K562 (cell line): Measurements from ENCODE around the gene CCNYL1. TPM values are rescaled to one million over a fixed set of nuclear protein-coding genes. Genes with fewer than 3 reads are reported as not detected.

Source experiments
- ATAC-seq: fragments of 200-7000 bp; cut with Tn5 transposase; 3 replicates; pipeline ENCODE4 v1.9.1; 2020; ENCODE audit warnings: moderate library complexity
- BruUV-seq: library from RNA; stranded (reverse); fragments of 400-500 nt; replicated peaks from 2 replicates; lab custom pipeline; 2021; lab: Mats Ljungman, UMichigan
- CTCF ChIA-PET: fragments of 300-600 bp; formaldehyde crosslinking; extraction: SDS; loops from one replicate; lab custom pipeline; 2021; ENCODE audit warnings: low intra/inter-chr PET ratio; lab: Yijun Ruan, JAX
- POLR2A ChIA-PET: fragments of 300-600, 350-650 bp; sonication (Branson Sonifier 250); formaldehyde crosslinking; extraction: SDS; loops from one replicate; lab custom pipeline; 2021; ENCODE audit warnings: antibody characterized with exemption, inconsistent platforms; lab: Yijun Ruan, JAX
- DNase-seq, 4 experiments: peaks; one replicate each; pipeline versions ENCODE4 v3.0.0 to v3.0.0-alpha.2; 2011 to 2018; ENCODE audit warnings: low spot score in 3 of 4, mixed read lengths in 3 of 4; ENCODE audit errors: extremely low read depth in 1 of 4
- FAIRE-seq: peaks from 2 replicates; lab custom pipeline; 2011; peaks lifted over from hg19 to GRCh38; lab: Jason Lieb, UNC
- H2AFZ ChIP-seq: 2 replicates; pipeline ENCODE4 v1.6.0; 2011; ENCODE audit warnings: low read depth, low read length, control low read depth, inconsistent platforms
- H3K27ac ChIP-seq: fragments of 200-600 bp; 3 replicates; pipeline ENCODE4 v1.8.0; 2011; ENCODE audit warnings: low read depth, mild to moderate bottlenecking, control low read depth, inconsistent platforms, low read length, moderate library complexity, mixed read lengths; ENCODE audit errors: extremely low read depth
- H3K27me3 ChIP-seq, 2 experiments: fragments of 300-600 bp in 1 of 2; 2 replicates in 1 of 2; 3 replicates in 1 of 2; pipeline versions ENCODE4 v1.6.0 to v1.8.0; 2011; ENCODE audit warnings: inconsistent platforms in 2 of 2, low read length in 2 of 2, mild to moderate bottlenecking in 1 of 2, mixed read lengths in 1 of 2, moderate library complexity in 1 of 2; ENCODE audit not compliant: control insufficient read depth in 2 of 2, insufficient read depth in 2 of 2
- H3K36me3 ChIP-seq: fragments of 300-600 bp; 3 replicates; pipeline ENCODE4 v1.8.0; 2011; ENCODE audit warnings: mild to moderate bottlenecking, low read length, inconsistent platforms; ENCODE audit not compliant: control insufficient read depth, insufficient read depth
- H3K4me1 ChIP-seq, 2 experiments: fragments of 200-600 bp in 1 of 2; replicated peaks in 1 of 2; 2 replicates in 1 of 2; 3 replicates in 1 of 2; pipeline versions ENCODE4 v1.5.1 to v1.8.0; 2011; ENCODE audit warnings: inconsistent platforms in 2 of 2, low read length in 2 of 2, mild to moderate bottlenecking in 1 of 2, mixed read lengths in 1 of 2, moderate library complexity in 1 of 2; ENCODE audit not compliant: control insufficient read depth in 2 of 2, insufficient read depth in 2 of 2
- H3K4me2 ChIP-seq: 2 replicates; pipeline ENCODE4 v1.6.1; 2011; ENCODE audit warnings: low read length, control low read depth, inconsistent platforms, mixed read lengths; ENCODE audit not compliant: insufficient read depth
- H3K4me3 ChIP-seq: fragments of 200-600 bp; sonication (generic), shearing (Covaris generic); 2 replicates; pipeline ENCODE4 v1.5.1; 2016; ENCODE audit warnings: control low read depth, inconsistent platforms
- H3K79me2 ChIP-seq: fragments of 200-600 bp; 3 replicates; pipeline ENCODE4 v1.8.0; 2011; ENCODE audit warnings: low read length, inconsistent platforms; ENCODE audit not compliant: control insufficient read depth, insufficient read depth
- H3K9ac ChIP-seq, 2 experiments: 2 replicates each; pipeline versions ENCODE4 v1.6.0 to v1.6.1; 2011; ENCODE audit warnings: low read depth in 2 of 2, low read length in 2 of 2, control low read depth in 1 of 2, inconsistent platforms in 1 of 2, mild to moderate bottlenecking in 1 of 2, mixed read lengths in 1 of 2; ENCODE audit not compliant: insufficient read depth in 1 of 2
- H3K9me1 ChIP-seq: one replicate; pipeline ENCODE4 v1.6.0; 2011; ENCODE audit warnings: inconsistent platforms, mild to moderate bottlenecking, low read length, moderate library complexity; ENCODE audit not compliant: control insufficient read depth, insufficient read depth
- H3K9me3 ChIP-seq: replicated peaks from 2 replicates; pipeline ENCODE4 v1.5.1; 2011; ENCODE audit warnings: low read depth, low read length, inconsistent platforms; ENCODE audit not compliant: control insufficient read depth, insufficient read depth
- H4K20me1 ChIP-seq: replicated peaks from 2 replicates; pipeline ENCODE4 v1.6.1; 2011; ENCODE audit warnings: low read length, inconsistent platforms, mixed read lengths; ENCODE audit not compliant: control insufficient read depth, insufficient read depth
- DDX20 ChIP-seq: fragments of 450-650 bp; IDR thresholded peaks from 2 replicates; pipeline ENCODE4 v1.6.1; 2016; ENCODE audit warnings: missing genetic modification characterization, low read depth, mild to moderate bottlenecking, missing compliant biosample characterization, moderate library complexity
- FOXA1 ChIP-seq: fragments of 450-650 bp; IDR thresholded peaks from 2 replicates; pipeline ENCODE4 v1.6.1; 2016; ENCODE audit warnings: mild to moderate bottlenecking, borderline replicate concordance
- HDAC8 ChIP-seq: fragments of 450-650 bp; IDR thresholded peaks from 2 replicates; pipeline ENCODE4 v1.6.1; 2016; ENCODE audit warnings: mild to moderate bottlenecking, missing genetic modification characterization, moderate library complexity, missing compliant biosample characterization
- MEF2A ChIP-seq: IDR thresholded peaks from 2 replicates; pipeline ENCODE4 v1.6.1; 2011; ENCODE audit warnings: low read depth, mild to moderate bottlenecking, low read length, moderate library complexity; ENCODE audit not compliant: control insufficient read depth
- NR2C1 ChIP-seq, 2 experiments: fragments of 450-650 bp; IDR thresholded peaks; 2 replicates each; pipeline ENCODE4 v1.6.1; 2017; ENCODE audit warnings: mild to moderate bottlenecking in 2 of 2, antibody characterized with exemption in 1 of 2, inconsistent platforms in 1 of 2, missing compliant biosample characterization in 1 of 2, missing genetic modification characterization in 1 of 2
- POLR3G ChIP-seq: IDR thresholded peaks from 2 replicates; pipeline ENCODE4 v1.6.1; 2011; ENCODE audit not compliant: insufficient read length, insufficient replicate concordance; ENCODE audit errors: extremely low read depth
- PRMT5 ChIP-seq: sonication (generic); formaldehyde crosslinking; IDR thresholded peaks from 2 replicates; pipeline ENCODE4 v1.5.0; 2020; ENCODE audit warnings: missing genetic modification reagents
- RBM15 ChIP-seq: fragments of 200-400 bp; formaldehyde crosslinking; IDR thresholded peaks from 2 replicates; pipeline ENCODE4 v1.6.1; 2018; ENCODE audit warnings: mild to moderate bottlenecking, low read length, moderate library complexity; ENCODE audit not compliant: insufficient read depth
- RBM39 ChIP-seq: fragments of 200-400 bp; formaldehyde crosslinking; optimal IDR thresholded peaks from 2 replicates; pipeline ENCODE3; 2018; ENCODE audit warnings: low read depth, low read length
- SP2 ChIP-seq: IDR thresholded peaks from 2 replicates; pipeline ENCODE4 v1.6.1; 2011; ENCODE audit warnings: mild to moderate bottlenecking, low read depth, low read length, moderate library complexity; ENCODE audit not compliant: poor library complexity, severe bottlenecking; ENCODE audit errors: extremely low read depth
- ZBTB7A ChIP-seq: IDR thresholded peaks from 2 replicates; pipeline ENCODE4 v1.6.1; 2011; ENCODE audit warnings: low read depth, mild to moderate bottlenecking, low read length, moderate library complexity, borderline replicate concordance; ENCODE audit not compliant: control insufficient read depth
- ZBTB8A ChIP-seq: fragments of 450-650 bp; IDR thresholded peaks from 2 replicates; pipeline ENCODE4 v1.6.1; 2018; ENCODE audit warnings: mild to moderate bottlenecking, moderate library complexity; ENCODE audit not compliant: partially characterized antibody
- ZNF311 ChIP-seq: fragments of 250-450 bp; sonication (Bioruptor Pico); IDR thresholded peaks from 2 replicates; pipeline ENCODE4 v1.4.0; 2020; ENCODE audit warnings: mild to moderate bottlenecking, moderate library complexity
- WGBS: fragments of 100-300 bp; shearing (Covaris generic); methylation state at CpG from one replicate; pipeline ENCODE4 v1.1.6; 2016; ENCODE audit warnings: low coverage, mixed read lengths; ENCODE audit not compliant: insufficient coverage; ENCODE audit errors: missing lambda C conversion rate; 5-methylcytosine and 5-hydroxymethylcytosine counted together
- in situ Hi-C: fragments of 300-500 bp; cut with MboI; formaldehyde crosslinking; loops from 4 replicates; pipeline ENCODE4 v1.15.0; 2018; ENCODE audit warnings: inconsistent platforms, mixed read lengths
- intact Hi-C: fragments of 100-400 bp; cut with micrococcal nuclease; formaldehyde crosslinking; loops from 2 replicates; pipeline ENCODE4 v1.14.2; 2022
- polyA plus RNA-seq, 8 experiments: library from polyadenylated mRNA; depleted of rRNA in 4 of 8; stranded (reverse) in 5 of 8; unstranded in 3 of 8; fragments of >200 nt; fragmentation: Nextera tagmentation in 2 of 8; fragmentation: Illumina TruSeq in 1 of 8; extraction: Ambion mirVana in 2 of 8; extraction: Trizol in 1 of 8; gene quantifications; 2 replicates each; pipeline versions ENCODE4 v1.2.1 to v1.2.3, GENCODE V29; 2011 to 2014; ENCODE audit warnings: inconsistent platforms in 1 of 8, missing spikeins in 1 of 8
- total RNA-seq, 7 experiments: library from RNA; depleted of rRNA in 6 of 7; stranded (reverse); fragments of >200 nt in 6 of 7; fragmentation: Illumina TruSeq in 2 of 7; extraction: Trizol in 2 of 7; gene quantifications; 2 replicates each; pipeline versions ENCODE4 v1.2.1 to v1.2.3, GENCODE V29; 2011 to 2021; ENCODE audit warnings: low replicate concordance in 1 of 7
- TF ChIP-seq, protein P1 (sequence below): sonication (generic); formaldehyde crosslinking; IDR thresholded peaks from 2 replicates; pipeline ENCODE4 v1.8.0; 2023; ENCODE audit warnings: mild to moderate bottlenecking, missing genetic modification reagents

Gene CCNYL1
- total and polyA plus RNA-seq, 9 of the 15 experiments (the other 6 are each of a cell fraction or from before 2014, with no cell fraction given): 1.9 to 7.5 (median 4.7) TPM

DNA sequence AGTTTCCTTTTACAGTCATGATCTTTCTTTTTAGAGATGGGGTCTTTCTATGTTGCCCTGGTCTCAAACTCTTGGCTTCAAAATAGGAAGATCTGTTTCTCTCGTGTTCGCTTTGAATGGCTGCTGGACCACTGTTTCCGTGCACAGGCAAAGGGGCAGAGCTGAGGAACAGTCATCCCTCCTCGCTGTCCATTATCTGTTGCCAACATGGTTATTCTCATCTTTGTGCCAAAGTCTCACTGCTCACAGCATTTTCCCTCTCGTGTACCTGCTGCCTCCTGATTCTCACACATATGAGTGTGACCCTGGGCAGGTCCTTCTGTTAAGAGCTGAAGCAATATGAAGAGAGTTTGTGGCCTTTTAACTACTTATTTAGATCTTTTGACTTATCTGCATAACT, 28.0 kb upstream of the CCNYL1 start:
- POLR2A ChIA-PET: interaction anchor here (1.0 kb wide), 1 partner anchor 15 kb away, joined by 3 read pairs; no protein-coding TSS in a partner anchor

More for the DNA sequence above, 28.0 kb upstream of the CCNYL1 start:
- Histone ChIP-seq H3K36me3 (no peaks in the 10 kb centered on the region), H3K27me3 (no peaks in the 10 kb centered on the region), H3K79me2 (no peaks in the 10 kb centered on the region), H3K27ac (no peak overlapping the region), H3K9ac (no peak overlapping the region), H3K4me1 (no peaks in the 10 kb centered on the region; a peak in 1 of 5 replicates), H4K20me1 (no peaks in the 10 kb centered on the region), H3K9me1 (no peaks in the 10 kb centered on the region), H3K4me3 (no peak overlapping the region), H3K9me3 (no peaks in the 10 kb centered on the region), H2AFZ (no peak overlapping the region), H3K4me2 (no peak overlapping the region)
- WGBS: 40% methylated on average over 5 of the region's 5 CpGs
- intact Hi-C loops (no loop called here), in situ Hi-C loops (no loop called here)
- FAIRE-seq (no peak), ATAC-seq (no peak), DNase-seq (no peak)
- no TSS peak for BruUV-seq
- CTCF ChIA-PET: no interaction called here
- no peak for TF ChIP-seq ZBTB7A
- no peak for TF ChIP-seq RBM39
- no peak for TF ChIP-seq HDAC8 (tag)
- TF ChIP-seq ZBTB8A: no peak
- TF ChIP-seq MEF2A: no peak
- TF ChIP-seq SP2: no peak
- TF ChIP-seq RBM15: no peak
- no peak for TF ChIP-seq NR2C1 (IDR thresholded peaks at IDR 0.05)
- TF ChIP-seq NR2C1 (tag; IDR thresholded peaks at IDR 0.05): no peak
- no peak for TF ChIP-seq FOXA1
- no peak for TF ChIP-seq PRMT5 (CRISPR knock-in tag)
- no peak for TF ChIP-seq DDX20 (tag)
- TF ChIP-seq ZNF311: no peak
- TF ChIP-seq, protein P1, sequence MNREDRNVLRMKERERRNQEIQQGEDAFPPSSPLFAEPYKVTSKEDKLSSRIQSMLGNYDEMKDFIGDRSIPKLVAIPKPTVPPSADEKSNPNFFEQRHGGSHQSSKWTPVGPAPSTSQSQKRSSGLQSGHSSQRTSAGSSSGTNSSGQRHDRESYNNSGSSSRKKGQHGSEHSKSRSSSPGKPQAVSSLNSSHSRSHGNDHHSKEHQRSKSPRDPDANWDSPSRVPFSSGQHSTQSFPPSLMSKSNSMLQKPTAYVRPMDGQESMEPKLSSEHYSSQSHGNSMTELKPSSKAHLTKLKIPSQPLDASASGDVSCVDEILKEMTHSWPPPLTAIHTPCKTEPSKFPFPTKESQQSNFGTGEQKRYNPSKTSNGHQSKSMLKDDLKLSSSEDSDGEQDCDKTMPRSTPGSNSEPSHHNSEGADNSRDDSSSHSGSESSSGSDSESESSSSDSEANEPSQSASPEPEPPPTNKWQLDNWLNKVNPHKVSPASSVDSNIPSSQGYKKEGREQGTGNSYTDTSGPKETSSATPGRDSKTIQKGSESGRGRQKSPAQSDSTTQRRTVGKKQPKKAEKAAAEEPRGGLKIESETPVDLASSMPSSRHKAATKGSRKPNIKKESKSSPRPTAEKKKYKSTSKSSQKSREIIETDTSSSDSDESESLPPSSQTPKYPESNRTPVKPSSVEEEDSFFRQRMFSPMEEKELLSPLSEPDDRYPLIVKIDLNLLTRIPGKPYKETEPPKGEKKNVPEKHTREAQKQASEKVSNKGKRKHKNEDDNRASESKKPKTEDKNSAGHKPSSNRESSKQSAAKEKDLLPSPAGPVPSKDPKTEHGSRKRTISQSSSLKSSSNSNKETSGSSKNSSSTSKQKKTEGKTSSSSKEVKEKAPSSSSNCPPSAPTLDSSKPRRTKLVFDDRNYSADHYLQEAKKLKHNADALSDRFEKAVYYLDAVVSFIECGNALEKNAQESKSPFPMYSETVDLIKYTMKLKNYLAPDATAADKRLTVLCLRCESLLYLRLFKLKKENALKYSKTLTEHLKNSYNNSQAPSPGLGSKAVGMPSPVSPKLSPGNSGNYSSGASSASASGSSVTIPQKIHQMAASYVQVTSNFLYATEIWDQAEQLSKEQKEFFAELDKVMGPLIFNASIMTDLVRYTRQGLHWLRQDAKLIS (CRISPR knock-in tag): no peak
- no peak for TF ChIP-seq POLR3G
